GM12873 (cell line): ENCODE data around the gene BACH2.

Experiments
- CTCF ChIP-seq: IDR thresholded peaks from 2 replicates; pipeline ENCODE4 v1.5.1; 2012; ENCODE audit warnings: low read depth, mild to moderate bottlenecking, moderate library complexity, low read length, control low read depth; ENCODE audit not compliant: insufficient read depth; ENCODE audit errors: missing control alignments

The BACH2 gene

GRCh38 chr6:89997456-89998445 is 298.9 kb downstream of the BACH2 start:
- TF ChIP-seq CTCF = no peak

DNA sequence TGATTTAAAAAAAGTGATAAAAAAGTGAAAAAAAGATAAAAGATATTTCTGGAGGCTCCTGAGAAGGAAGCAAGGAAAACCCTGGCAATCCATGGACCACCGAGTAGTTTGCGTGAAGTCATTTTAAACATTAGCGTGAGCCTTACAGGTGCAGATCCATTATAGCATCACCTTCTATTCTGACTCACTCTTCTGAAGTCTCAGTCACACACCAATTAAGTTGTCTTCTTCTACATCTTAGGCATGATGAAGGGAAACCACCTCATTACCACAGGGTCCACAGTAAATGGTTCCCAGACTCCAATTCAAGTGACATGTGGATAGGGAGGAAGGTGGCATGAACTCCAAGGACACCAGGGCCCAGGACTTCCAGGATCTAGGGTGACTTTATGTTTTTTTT is 303.2 kb downstream of the BACH2 start:
- TF ChIP-seq CTCF = no peak

DNA sequence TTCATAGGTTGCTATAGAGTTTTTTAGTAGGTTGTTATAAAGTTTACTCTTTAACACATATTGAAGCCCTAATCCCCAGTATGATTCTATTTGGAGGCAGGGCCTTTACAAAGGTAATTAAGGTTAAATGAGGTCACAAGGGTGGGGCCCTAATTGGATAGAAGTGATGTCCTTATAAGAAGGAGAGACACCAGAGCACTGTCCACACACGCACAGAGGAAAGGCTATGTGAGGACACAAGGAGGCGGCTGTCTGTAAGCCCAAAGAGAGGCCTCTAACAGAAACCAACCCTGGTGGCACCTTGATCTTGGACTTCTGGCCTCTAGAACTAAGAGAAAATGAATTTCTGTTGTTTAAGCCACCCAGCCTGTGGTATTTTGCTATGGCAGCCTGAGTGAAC is 303.8 kb downstream of the BACH2 start:
- TF ChIP-seq CTCF = no peak

GRCh38 chr6:89989742-89990141 is 306.9 kb downstream of the BACH2 start:
- no peak for TF ChIP-seq CTCF

DNA sequence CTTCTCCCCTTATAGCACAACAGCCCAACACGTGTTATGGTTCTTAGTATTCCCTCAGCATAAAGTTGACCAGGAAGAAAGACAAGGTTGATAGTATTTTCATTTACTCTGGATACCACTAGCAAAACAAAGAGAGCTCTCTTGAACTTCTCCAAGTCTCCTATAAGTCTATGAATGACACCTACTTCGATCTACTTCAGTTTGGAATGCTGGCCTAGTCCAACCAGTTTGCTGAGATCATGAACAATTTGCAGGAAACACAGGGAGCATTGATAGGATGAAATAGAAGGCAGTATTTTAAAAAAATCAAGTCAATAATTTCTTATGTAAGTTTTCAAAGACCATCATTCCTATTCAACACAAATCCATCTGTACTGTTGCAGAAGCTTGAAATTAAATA is 308.8 kb downstream of the BACH2 start:
- TF ChIP-seq CTCF = no peak

GRCh38 chr6:89987140-89987539 is 309.5 kb downstream of the BACH2 start:
- TF ChIP-seq CTCF = no peak

DNA sequence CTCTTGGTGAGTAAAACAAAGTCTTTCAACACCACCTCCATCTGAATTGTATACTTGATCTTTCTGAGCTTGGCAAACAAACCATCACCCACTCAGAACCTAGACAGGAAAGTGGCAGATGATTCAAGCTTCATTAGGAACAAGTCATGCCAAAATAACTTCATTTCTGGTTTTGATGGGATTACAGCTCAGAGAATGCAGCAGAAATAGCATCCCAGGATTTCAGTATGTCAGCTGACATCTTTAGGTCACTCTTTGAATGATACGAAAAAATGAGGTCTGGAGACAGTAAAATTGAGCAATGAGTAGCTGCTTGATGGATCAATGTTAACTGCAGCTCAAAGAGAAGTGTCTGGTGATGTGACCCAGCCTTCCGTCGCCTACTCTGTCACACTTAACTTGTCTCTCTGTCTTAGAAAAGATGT is 310.0 kb downstream of the BACH2 start:
- TF ChIP-seq CTCF = no peak
